Measurements from ENCODE around the gene AUTS2.

AUTS2 gene

DNA sequence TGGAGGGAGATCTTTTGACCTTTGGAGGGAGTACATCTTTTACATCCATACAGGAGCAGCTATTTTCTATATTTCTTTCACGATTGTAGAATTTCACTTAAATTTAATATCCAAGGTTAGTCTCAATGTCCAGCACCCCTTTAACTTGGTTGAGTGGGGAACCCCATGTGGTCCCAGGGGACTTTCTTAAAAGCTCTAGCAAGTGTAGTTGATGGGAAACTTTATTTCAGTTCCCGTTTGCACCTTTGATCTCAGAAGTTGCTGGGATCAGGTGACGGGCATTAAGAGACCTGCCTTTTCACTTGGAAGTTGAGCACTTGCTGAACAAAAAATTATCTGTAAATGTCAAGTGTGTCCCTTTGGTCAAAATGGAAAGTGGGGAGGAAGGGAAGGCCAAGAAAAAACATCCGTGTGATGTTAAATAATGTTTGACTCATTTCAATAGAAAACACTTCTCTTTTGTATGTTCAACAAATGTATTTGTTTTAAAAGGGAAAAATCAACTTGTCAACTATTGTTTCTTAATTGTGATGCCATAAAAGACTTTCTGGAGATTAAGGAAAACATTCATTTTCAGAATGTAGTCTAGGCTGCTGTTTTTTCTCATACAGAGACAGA lies 1163.5 kb downstream of the AUTS2 start:
- no peak for DNase-seq

GRCh38 chr7:70762696-70763095 lies 1164.4 kb downstream of the AUTS2 start:
- DNase-seq = no peak

- DNase-seq = peak; percentile 36
Measured at GRCh38 chr7:70763961-70764691, 1165.9 kb downstream of the AUTS2 start.

GRCh38 chr7:70764701-70765208 lies 1166.5 kb downstream of the AUTS2 start:
- DNase-seq = no peak

DNA sequence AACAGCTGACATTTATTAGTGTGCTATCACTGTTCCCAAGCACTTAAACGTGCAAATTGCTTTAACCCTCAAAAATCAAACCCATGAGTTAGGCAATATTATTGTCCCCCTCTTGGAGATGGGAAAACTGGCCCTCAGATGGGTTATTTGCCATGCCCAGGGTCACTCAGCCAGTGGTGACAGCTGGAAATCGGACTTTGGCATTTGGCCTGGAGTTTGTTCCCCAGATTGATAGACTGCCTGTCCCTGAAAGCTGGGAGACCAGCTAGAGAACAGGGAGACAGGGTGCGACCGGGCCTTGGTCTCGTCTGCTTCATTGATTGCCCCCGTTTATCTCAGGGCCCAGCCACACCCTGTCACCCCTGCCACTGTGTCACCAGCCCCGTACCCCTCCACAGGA lies 1167.4 kb downstream of the AUTS2 start:
- DNase-seq = no peak

GRCh38 chr7:70766109-70766508 lies 1167.8 kb downstream of the AUTS2 start:
- no peak for DNase-seq

DNA sequence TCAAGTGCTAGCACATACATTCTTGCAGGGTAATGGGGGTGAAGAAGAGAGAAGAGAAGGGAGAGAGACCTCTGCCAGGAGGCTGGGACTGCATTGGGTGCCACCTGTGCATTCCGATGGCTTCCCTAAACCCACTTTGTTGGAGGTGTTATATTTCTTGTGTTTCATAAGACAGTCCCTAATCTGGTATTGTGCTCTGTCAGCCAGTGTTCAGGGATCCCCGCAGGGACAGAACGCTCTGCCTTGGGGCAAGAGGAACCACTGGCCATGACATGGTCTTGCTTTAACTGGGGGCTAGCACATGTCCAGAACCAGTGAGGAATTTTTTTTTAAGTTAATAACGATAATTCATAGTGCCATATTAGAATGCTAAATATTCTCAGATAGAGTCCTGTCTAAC lies 1168.4 kb downstream of the AUTS2 start:
- no peak for DNase-seq

GRCh38 chr7:70770154-70770553 lies 1171.9 kb downstream of the AUTS2 start:
- DNase-seq = no peak

DNA sequence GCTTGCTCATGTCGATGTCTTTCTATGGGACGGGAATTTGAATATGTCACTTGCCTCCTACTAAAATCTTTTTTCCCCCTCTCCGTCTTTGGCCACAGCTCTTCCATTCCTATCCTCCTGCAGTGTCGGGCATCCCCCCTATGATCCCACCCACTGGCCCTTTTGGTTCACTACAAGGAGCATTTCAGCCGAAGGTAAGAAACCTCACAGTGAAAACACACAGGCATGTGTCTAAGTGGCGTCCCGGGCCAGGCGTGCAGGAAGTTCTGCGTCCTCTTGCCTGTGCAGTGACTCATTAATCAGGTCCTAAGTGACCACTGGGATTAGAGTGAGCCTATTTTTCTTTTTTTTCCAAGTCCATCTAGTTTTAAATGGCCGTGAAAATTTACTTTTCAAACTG lies 1173.2 kb downstream of the AUTS2 start:
- DNase-seq = no peak

- no peak for DNase-seq
Measured at GRCh38 chr7:70772891-70773290, 1174.6 kb downstream of the AUTS2 start.

- DNase-seq = no peak
Measured at GRCh38 chr7:70773406-70773805, 1175.1 kb downstream of the AUTS2 start.

DNA sequence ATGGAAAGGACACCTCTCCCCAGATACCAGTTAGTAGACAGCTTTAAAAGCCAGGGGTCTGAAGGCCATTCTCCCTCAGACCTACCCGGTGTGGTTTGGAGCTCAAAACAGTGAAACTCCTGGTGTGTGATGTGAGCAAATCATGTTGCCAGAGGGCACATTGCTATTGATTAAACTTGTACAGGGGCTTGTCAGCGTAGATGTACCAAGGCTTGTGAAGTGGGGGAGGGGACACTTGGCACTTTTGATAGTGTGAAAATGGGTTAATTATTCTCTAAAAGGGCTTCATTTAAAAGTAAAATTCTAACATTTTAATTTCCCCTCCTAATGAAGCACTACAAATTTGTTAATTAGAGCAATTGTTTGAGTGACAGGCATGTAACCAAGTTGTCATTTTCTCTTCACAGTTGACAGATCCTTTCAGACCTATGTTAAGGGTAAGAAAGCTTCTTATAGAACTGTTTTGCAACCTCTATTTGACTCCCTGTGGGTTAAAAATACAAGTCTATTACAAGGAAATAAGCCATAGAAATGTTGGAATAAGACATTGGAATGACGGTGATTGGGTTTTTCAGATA lies 1176.8 kb downstream of the AUTS2 start:
- no peak for DNase-seq

DNA sequence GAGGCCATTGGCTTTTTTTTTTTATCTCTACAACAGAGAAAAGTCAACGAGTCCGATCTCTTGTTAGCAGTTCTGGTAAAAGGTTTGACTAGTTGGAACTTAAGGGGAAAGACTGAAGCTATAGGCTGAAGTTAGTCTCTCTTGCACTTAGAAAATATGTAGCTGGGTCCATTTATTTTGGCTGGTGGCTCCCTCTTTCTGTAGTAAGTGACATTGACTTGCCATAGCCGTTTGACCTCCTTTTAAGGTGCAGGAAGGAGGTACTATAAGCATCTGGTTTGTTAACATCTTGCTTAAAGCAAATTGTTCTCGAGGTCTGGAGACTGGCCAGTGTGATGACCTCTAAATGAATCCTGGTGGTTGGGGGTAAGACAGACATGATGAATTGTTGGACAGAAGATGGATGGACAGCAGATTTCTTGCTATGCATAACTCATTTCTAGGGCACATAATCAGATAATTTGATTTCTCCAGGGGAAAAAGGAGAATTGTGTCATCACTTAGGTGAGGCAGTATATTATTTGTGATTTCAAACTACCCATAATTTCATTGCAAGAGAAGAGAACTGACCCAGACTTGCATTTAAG lies 1177.4 kb downstream of the AUTS2 start:
- DNase-seq = peak; percentile 34

DNA sequence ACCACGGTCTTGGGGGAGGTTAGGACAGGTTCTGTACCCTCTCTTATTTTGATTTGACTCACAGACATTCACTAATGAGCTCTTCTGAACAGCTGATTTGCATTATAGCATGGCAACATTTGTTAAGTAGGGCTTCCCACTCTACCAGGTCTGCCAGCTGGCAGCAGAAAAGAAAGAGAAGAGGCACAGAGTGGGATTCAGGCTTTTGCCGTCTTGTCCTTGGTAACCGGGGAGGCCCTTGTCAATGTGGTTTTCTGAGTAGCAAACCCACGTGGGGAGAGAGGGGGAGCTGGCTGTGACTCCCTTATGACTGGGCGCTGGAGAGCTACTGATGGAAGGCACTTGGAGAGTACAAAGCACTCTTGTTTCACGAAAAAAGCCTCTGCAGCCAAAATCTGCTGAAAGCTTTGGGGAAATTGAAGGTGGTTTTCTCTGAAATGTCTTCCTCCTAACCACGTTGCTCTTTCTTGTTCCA lies 1178.4 kb downstream of the AUTS2 start:
- peak; percentile 26 for DNase-seq

DNA sequence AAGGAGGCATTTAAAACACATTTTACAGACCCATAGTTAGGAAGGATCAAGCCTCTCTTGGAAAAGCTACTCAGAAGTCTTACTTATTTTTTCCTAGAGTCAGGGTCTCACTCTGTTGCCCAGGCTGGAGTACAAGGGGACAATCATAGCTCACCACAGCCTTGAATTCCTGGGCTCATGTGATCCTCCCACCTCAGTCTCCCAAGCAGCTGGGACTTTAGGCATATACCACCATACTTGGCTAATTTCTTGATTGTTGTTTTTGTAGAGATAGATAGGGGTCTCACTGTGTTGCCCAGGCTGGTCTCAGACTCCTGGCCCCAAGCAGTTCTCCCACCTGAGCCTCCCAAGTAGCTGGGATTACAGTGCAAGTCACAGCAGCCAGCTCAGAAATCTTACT lies 1179.0 kb downstream of the AUTS2 start:
- DNase-seq = no peak

- peak; percentile 42 for DNase-seq
Measured at GRCh38 chr7:70778585-70778984, 1180.3 kb downstream of the AUTS2 start.

DNA sequence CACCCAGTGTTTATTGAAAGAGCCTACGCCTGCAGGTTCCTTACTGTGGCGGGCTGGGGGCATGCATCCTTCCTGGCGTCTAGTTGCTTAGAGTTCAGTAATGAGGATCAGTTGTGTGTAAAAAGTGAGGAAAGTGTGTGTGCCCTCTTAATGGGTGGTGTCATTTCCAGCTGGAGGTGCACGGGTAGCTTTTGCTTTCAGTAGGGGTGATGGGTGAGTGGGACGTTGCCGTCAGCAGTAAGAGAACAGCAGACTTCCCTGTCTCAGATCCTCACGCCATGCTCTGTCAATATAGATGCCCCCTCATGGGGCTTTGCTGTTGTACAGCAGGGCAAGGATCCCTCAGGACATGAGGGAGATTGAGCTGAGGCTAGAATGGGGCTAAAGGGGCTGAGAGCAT lies 1181.0 kb downstream of the AUTS2 start:
- no peak for DNase-seq

- DNase-seq = no peak
Measured at GRCh38 chr7:70781922-70782311, 1183.6 kb downstream of the AUTS2 start.

- DNase-seq = no peak
Measured at GRCh38 chr7:70782796-70783195, 1184.5 kb downstream of the AUTS2 start.

DNA sequence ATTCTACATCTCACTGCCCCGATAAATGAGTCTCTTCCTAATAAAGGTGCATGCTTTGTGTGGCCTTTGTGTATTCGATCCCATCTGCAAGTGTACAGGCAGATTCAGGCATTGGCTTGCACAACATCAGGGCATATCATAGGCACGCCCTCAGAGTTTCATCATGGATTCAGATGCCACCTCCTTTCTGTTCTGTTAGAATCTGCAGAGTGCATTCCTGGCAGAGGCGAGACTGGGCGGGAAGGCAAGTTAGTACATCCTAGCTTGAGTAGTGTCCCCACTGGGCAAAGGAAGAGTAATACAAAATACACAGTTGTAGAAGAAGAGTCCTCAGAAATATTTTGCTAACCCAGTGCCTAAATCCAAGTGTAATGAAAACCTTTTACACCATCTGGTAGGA lies 1187.2 kb downstream of the AUTS2 start:
- DNase-seq = no peak

- DNase-seq = no peak
Measured at GRCh38 chr7:70786076-70786475, 1187.8 kb downstream of the AUTS2 start.

DNA sequence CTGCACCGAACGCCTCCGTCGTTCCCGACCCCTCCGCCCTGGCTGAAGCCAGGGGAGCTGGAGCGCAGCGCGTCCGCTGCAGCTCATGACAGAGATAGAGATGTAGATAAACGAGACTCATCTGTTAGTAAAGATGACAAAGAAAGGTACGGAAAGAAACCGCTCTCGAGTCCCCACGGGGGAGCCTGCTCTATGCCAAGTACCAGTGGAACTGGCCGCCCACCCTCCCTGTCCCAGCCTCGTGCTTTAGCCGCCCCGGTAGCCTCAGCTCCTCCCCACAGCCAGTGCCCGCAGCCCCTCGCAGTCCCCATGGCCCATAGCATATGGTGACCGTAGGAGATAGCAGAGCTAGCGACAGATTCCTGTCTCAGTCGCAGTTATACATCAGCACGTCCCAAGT lies 1189.0 kb downstream of the AUTS2 start:
- DNase-seq = no peak

GRCh38 chr7:70787771-70788170 lies 1189.5 kb downstream of the AUTS2 start:
- no peak for DNase-seq

DNA sequence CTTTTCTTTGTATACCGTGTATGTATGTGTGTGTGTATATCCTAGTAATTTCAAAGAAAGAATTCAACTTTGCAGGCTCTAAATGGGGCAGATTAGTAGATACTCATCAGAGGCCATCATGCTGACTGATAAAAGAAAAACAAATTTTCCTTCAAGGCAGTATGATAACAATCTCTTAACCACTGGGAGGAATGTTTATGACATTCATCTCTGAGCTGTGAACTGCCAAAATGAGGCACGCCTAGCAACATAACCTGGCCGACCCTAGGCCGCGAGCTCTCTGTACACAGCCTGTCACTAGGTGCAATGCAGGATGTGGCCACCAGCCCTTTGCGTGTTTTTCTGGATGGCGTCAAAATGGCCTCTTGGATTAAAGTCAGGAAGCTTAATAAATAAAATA lies 1190.0 kb downstream of the AUTS2 start:
- peak; percentile 68 for DNase-seq

All from CD4-positive, alpha-beta T cell treated with Interleukin-10 for 1 hour (primary cell).